ENCODE results near the gene CD274.
"Not testable (repeated sequence)": the region's sequence is repeated elsewhere in the genome, so short reads cannot be mapped to it uniquely, and the experiment has no call there.

The CD274 gene

DNA sequence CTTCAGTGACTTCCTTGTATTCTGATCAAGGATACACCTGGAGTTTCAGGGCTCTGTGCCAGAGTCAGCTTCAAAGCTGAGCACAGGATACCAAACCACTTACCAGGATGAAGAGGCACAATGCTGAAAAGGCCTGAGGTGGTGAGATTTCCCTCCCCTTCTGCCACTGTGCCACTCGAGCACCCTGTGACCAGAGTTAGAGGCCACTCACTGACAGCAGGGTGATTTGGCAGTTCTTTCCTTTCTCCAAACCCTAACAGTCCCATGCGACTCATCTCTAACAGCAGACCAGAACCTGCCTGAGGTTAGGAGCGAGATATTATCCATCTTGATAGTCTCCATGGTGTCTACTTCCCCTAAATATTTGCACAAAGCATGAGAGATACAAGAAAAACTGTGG lies 14.4 kb upstream of the CD274 start:
- no peak overlapping the region for H3K4me3 ChIP-seq (ENCODE audit: low read length)
- TF ChIP-seq ZNF274 (IDR thresholded peaks at IDR 0.05; ENCODE audit: low read depth, low read length) = no peak

DNA sequence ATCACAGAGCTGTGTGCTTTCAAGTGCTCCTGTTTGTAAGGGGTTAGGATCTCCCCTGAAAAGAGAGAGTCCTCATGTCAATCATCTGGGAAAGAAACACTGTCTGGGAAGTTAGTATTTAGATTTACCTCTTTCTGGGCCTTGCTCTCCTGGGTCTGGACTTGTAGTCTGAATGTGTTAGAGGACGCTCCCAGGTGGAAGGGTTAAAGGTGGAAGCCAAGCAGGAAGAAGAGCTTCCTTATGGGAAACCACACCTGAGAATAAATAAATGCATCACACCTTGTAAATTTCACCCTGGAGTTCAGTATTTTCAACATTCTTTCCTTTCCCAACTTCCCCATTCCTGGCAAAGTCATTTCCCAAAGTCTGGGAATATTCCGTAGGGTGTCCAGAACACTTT lies 13.9 kb upstream of the CD274 start:
- TF ChIP-seq ZNF274 (IDR thresholded peaks at IDR 0.05; ENCODE audit: low read depth, low read length) = no peak
- peak overlapping the region; percentile 81; the same call in 1 of the 2 replicates for H3K4me3 ChIP-seq (ENCODE audit: low read length)

GRCh38 chr9:5437254-5438216 lies 12.8 kb upstream of the CD274 start, which contains the start of gene PLGRKT:
TSS of gene PLGRKT (minus strand) at chr9:5437925. CDS start at chr9:5431977, 5,948 bp downstream.
- no peak for TF ChIP-seq ZNF274 (IDR thresholded peaks at IDR 0.05; ENCODE audit: low read depth, low read length)
- H3K4me3 ChIP-seq (ENCODE audit: low read length) = peak within 1 kb of the TSS; percentile 81

DNA sequence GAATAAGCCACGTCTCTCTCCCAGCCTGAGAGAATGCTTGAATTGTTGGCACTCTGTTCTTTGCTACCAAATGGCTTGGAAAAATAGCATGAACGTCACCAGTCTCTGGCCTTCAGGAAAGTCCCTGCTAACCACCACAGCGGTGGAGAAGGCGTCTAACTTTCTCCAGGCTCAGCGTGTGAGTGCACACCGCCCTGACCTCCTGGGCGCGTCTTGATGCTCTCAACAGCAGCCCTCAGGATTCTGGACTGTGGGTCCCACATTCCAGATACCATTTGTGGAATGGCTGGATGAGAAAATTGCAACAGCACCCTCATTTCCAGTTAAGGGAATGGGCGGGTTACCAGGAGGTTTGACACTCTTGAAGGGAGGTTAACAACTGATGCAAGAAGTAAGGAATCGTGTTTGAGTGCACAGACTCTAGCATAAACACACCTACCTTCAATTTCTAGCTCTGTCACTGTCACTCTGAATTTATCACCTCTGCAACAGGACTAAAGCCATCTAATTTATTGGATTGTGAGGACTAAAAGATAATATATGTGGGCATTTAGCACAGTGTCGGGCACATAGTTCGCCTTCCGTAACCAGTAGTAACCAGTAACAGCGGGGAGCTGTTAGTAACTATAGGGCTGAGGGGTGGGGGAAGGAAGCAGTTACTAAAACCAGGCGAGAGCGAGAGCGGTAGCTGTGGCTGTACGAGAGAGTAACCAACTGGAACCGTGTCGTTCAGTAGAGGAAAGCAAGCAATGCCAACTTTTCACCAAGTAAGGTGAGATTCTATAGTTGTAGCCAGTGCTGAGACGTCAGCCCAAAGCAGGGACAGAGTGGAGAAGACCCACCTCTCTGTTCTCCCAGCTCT lies 11.8 kb upstream of the CD274 start:
- no peak for TF ChIP-seq ZNF274 (IDR thresholded peaks at IDR 0.05; ENCODE audit: low read depth, low read length)
- H3K4me3 ChIP-seq (ENCODE audit: low read length) = peak overlapping the region; percentile 81

DNA sequence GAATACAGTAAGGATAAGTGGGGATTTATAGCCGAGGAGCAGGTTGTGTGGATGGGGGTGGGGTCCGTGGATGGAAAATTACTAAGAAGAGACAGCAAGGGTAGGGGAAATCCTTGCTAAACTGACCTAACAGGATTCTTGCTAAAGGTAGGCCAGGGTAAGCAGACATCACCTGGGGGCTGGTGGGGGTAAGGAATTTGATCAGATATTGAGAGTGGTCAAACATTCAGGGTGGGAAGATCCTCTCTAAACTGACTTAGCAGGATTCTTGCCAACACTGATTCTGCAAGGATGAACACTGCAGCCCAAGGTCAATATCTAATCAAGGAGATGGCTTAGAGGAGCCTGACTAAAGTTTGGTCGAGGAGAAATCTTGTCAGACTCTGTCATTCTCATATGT lies 9.9 kb upstream of the CD274 start:
- no peak for TF ChIP-seq ZNF274 (IDR thresholded peaks at IDR 0.05; ENCODE audit: low read depth, low read length)
- no peak overlapping the region for H3K4me3 ChIP-seq (ENCODE audit: low read length)

- H3K4me3 ChIP-seq (ENCODE audit: low read length) = no peak overlapping the region
- TF ChIP-seq ZNF274 (IDR thresholded peaks at IDR 0.05; ENCODE audit: low read depth, low read length) = no peak
Measured at GRCh38 chr9:5441043-5441442, 9.3 kb upstream of the CD274 start.

DNA sequence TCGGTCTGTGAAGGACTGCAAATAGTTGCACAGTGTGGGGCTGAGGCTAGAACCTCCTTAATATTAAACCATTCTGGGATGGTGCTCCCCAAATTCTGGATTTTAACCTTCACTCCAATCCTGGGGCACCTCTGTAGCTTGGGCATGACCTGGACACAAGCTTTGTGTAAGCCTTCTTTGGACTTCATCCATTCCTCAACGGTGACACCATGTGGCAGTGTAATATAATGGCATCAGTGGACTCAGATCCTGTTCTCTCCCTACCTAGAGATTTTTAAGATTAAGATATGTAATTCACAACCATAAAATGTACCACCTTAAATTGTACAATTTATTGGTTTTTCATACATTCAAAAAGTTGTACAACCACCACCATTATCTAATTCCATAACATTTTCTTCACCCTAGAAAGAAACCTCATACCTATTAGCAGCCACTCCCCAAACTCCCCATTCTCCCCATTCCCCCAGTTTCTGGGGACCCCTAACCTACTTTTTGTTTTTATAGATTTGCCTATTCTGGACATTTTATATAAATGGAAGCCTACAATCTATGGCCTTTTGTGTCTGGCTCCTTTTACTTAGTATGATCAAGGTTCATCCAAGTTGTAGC lies 7.8 kb upstream of the CD274 start:
- no peak overlapping the region for H3K4me3 ChIP-seq (ENCODE audit: low read length)
- TF ChIP-seq ZNF274 (IDR thresholded peaks at IDR 0.05; ENCODE audit: low read depth, low read length) = no peak

- TF ChIP-seq ZNF274 (IDR thresholded peaks at IDR 0.05; ENCODE audit: low read depth, low read length) = no peak
- no peak overlapping the region for H3K4me3 ChIP-seq (ENCODE audit: low read length)
Measured at GRCh38 chr9:5443850-5444249, 6.5 kb upstream of the CD274 start.

DNA sequence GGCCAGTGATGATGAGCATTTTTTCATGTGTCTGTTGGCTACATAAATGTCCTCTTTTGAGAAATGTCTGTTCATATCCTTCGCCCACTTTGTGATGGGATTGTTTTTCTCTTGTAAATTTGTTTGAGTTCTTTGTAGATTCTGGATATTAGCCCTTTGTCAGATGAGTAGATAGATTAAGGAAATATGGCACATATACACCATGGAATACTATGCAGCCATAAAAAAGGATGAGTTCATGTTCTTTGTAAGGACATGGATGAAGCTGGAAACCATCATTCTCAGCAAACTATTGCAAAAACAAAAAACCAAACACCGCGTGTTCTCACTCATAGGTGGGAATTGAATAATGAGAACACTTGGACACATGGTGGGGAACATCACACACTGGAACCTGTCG lies 5.2 kb upstream of the CD274 start:
- not testable (repeated sequence) for H3K4me3 ChIP-seq (ENCODE audit: low read length)

- TF ChIP-seq ZNF274 (IDR thresholded peaks at IDR 0.05; ENCODE audit: low read depth, low read length) = no peak
- no peak overlapping the region for H3K4me3 ChIP-seq (ENCODE audit: low read length)
Measured at GRCh38 chr9:5445886-5446285, 4.5 kb upstream of the CD274 start.

DNA sequence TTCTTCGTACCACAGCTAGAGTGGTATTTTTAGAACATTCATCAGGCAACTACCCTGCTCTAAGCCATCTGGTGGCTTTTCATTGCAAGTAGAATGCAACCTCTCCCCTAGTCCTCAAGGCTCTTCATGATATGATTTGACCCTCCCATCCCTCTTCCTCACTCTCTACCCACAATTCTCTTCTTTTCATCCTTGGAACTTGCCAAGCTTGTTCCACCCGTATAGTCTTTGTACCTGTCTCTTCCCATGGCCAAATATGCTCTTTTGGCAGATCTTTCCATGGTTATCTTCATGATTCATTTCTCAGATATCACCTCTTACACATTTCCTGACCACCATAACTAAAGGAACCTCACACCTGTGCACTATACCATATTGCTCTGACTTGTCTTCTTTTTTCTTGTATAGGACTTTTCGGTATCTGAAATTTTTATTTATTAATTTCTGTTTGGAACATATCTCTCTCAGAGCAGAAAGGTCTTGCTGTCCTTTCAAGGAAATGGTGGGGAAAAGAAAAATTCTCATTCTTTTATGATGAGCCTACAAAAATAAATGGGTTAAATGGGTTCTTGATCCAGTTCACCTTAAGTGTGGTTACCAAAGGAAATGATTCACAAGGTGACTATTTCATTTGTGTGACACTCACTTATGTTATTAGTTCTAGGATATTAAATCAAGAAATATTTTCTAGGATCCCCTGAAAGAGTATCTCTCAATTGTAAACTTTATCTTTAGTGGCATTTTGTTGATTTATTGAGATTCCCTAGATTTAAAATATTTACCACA lies 3.7 kb upstream of the CD274 start:
- no peak for TF ChIP-seq ZNF274 (IDR thresholded peaks at IDR 0.05; ENCODE audit: low read depth, low read length)
- no peak overlapping the region for H3K4me3 ChIP-seq (ENCODE audit: low read length)

GRCh38 chr9:5447337-5447736 lies 3.0 kb upstream of the CD274 start:
- H3K4me3 ChIP-seq (ENCODE audit: low read length) = no peak overlapping the region
- no peak for TF ChIP-seq ZNF274 (IDR thresholded peaks at IDR 0.05; ENCODE audit: low read depth, low read length)

DNA sequence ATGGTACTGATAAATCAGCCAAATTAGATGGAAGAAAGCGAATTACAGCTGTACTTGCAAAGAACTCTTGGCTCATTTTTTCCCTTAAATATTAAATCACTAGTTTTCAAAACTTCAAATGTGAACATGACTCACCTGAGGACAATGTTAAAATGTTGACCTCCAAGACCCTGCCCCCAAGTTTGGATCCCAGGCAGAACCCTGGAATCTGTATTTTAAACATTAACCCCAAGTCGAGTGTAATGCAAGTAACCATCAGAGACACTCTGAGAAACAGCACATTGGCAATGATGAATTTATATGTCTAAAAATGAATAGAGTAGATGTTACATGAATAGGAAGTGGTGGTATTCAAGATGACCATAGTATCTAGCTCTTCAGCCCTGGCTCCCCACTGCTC lies 2.3 kb upstream of the CD274 start:
- TF ChIP-seq ZNF274 (IDR thresholded peaks at IDR 0.05; ENCODE audit: low read depth, low read length) = no peak

More for the DNA sequence above, 2.3 kb upstream of the CD274 start:
- no peak overlapping the region for H3K4me3 ChIP-seq (ENCODE audit: low read length)
